Inflammatory macrophage treated with lipopolysaccharide for 4 hours (primary cell): ENCODE measurements around the gene FNIP2.
"Not testable (repeated sequence)": the region's sequence is repeated elsewhere in the genome, so short reads cannot be mapped to it uniquely, and the experiment has no call there.

Source experiments
- DNase-seq: peaks from one replicate; pipeline ENCODE4 v3.0.0-alpha.2; 2020

FNIP2 gene

GRCh38 chr4:158927774-158928173 lies 158.9 kb downstream of the FNIP2 start:
- not testable (repeated sequence) for DNase-seq

GRCh38 chr4:158929939-158930638 lies 161.3 kb downstream of the FNIP2 start:
- peak; percentile 29 for DNase-seq

- DNase-seq = no peak
Measured at GRCh38 chr4:158930639-158930972, 161.8 kb downstream of the FNIP2 start.

GRCh38 chr4:158933236-158933635 lies 164.4 kb downstream of the FNIP2 start:
- peak; percentile 71 for DNase-seq

DNA sequence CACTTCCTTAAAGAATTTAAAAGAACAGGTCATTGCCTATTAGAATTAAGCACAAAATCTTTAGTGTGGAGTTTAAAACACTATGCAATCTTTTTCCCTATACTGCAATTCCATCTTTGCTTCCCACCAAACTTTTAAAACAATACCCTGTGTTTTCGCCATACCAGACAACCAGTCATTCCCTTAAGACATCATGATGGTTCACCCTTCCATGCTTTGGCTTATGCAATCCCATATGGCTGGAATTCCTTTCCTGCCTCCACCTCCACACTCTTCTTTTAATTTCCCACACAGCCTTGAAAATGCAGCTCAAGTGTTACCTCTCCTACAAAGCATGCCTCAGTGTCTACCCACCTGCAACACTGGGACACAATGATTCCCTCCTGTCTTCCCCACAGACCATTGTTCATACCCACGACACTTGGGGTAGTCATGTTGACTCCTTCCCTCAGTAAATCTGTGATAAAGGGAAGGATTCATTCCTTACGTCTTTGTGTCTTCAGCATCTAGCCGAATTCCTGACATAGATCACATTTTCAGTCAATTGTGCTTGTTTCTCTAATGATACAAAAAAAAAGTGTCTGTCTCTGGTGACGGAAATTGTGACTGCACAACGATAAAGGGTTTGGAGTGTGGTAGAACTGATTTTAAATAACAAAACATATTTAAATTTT lies 166.3 kb downstream of the FNIP2 start:
- DNase-seq = peak; percentile 28

GRCh38 chr4:158936238-158936637 lies 167.4 kb downstream of the FNIP2 start:
- peak; percentile 97 for DNase-seq

DNA sequence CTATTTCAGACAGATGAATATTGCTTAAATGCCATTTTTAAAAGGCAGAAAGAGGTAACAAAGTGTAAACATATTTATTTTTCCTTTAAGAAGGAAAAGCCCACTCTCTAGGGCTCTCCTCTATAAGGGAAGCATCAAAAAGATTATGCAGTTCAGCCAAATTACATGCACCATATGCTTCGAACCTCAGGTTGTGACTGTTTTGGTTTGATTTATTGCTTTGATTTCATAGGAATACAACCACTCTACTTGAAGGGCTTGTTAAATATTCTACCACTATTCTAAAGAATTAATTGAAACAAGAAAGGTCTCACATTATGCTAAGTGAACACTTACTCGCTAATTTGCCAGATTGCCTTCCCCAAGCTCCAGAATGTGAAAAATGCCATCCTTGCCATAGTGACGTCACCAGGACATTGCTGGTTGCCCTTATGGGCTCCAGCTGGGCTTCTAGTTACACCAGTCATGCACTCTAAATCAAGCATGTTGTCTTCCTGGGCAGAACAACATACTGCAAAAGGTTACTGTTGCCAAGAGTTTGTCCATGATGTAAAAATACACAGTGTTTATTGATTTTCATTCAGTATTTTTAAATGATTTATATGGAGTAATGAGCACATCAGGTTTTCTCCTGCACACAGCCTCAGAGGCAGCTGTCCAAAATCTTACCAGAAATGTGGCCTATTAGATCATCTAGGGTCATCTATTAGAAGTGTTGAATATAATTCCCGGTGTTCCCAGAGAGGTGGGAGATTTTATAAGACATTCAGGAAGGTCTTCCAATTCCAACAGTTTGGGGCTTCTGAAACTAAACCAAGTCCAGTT lies 169.6 kb downstream of the FNIP2 start:
- no peak for DNase-seq

- DNase-seq = peak; percentile 70
Measured at GRCh38 chr4:158940271-158940670, 171.4 kb downstream of the FNIP2 start.

- DNase-seq = no peak
Measured at GRCh38 chr4:158941321-158941720, 172.5 kb downstream of the FNIP2 start.

GRCh38 chr4:158941895-158942294 lies 173.1 kb downstream of the FNIP2 start:
- no peak for DNase-seq

- no peak for DNase-seq
Measured at GRCh38 chr4:158945529-158946108, 176.8 kb downstream of the FNIP2 start.

DNA sequence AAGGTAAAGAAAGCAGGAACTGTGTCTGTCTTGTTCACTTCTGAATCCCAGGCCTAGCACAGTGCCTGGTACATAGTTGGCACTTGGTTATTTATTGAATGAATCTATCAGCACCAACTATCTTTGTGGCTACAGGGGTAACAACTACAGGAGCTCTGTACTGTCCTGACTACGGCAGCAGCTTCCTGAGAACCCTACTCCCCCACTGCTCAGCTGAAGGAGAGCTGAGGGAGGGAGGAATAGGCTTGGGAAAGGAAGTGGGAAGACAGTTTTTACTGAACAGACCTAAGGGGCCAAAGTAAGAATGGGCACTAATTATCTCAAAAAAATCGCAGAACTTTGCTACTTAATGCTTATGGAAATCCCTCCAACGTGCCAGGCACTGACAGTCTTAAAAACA lies 178.0 kb downstream of the FNIP2 start:
- no peak for DNase-seq

GRCh38 chr4:158948071-158948470 lies 179.2 kb downstream of the FNIP2 start:
- DNase-seq = no peak

DNA sequence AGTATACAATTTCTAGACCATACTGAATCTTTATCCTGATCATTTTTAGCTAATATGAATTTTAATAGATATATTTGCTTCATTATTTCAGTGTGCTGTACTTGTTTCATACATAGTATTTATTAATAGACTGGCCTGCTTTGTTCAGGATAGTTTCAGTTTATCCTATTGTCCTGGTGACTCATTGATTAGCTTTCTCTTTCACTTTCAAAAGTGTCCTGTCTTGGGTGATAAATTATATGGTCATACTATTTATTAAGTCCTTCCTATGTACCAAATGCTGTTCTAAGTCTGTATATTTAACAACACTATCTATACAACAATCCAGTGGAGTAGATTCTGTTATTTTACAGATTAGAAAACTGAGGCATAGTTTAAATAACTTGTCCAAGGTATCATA lies 180.3 kb downstream of the FNIP2 start:
- DNase-seq = peak; percentile 86

- DNase-seq = peak; percentile 57
Measured at GRCh38 chr4:158952221-158952774, 183.5 kb downstream of the FNIP2 start.

- DNase-seq = not testable (repeated sequence)
Measured at GRCh38 chr4:158956345-158956744, 187.5 kb downstream of the FNIP2 start.

- not testable (repeated sequence) for DNase-seq
Measured at GRCh38 chr4:158956918-158957317, 188.1 kb downstream of the FNIP2 start.
